Coronary artery (tissue), 2 donors: Measurements from ENCODE around the gene NUAK2.

ENCODE experiments used
- DNase-seq: peaks from one replicate; pipeline ENCODE4 v3.0.0-alpha.2; 2017; ENCODE audit warnings: low spot score
- H3K27ac ChIP-seq, 2 donors: fragments of 200-600 bp; sonication (generic); one replicate each; pipeline ENCODE4 v1.5.1; 2016 to 2019
- H3K4me3 ChIP-seq: fragments of 200-600 bp; sonication (generic); 2 replicates; pipeline ENCODE4 v1.5.1; 2016; ENCODE audit warnings: mild to moderate bottlenecking, moderate library complexity
- TF ChIP-seq, protein P1 (sequence below): fragments of 200-600 bp; sonication (generic); IDR thresholded peaks from one replicate; pipeline ENCODE4 v1.5.1; 2019; ENCODE audit warnings: antibody characterized with exemption

NUAK2 gene

GRCh38 chr1:205259324-205259832, 62.2 kb downstream of the NUAK2 start:
- no peak overlapping the region for H3K4me3 ChIP-seq
- TF ChIP-seq, protein P1, sequence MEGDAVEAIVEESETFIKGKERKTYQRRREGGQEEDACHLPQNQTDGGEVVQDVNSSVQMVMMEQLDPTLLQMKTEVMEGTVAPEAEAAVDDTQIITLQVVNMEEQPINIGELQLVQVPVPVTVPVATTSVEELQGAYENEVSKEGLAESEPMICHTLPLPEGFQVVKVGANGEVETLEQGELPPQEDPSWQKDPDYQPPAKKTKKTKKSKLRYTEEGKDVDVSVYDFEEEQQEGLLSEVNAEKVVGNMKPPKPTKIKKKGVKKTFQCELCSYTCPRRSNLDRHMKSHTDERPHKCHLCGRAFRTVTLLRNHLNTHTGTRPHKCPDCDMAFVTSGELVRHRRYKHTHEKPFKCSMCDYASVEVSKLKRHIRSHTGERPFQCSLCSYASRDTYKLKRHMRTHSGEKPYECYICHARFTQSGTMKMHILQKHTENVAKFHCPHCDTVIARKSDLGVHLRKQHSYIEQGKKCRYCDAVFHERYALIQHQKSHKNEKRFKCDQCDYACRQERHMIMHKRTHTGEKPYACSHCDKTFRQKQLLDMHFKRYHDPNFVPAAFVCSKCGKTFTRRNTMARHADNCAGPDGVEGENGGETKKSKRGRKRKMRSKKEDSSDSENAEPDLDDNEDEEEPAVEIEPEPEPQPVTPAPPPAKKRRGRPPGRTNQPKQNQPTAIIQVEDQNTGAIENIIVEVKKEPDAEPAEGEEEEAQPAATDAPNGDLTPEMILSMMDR: no peak
- no peak overlapping the region for H3K27ac ChIP-seq
- no peak for DNase-seq

DNA sequence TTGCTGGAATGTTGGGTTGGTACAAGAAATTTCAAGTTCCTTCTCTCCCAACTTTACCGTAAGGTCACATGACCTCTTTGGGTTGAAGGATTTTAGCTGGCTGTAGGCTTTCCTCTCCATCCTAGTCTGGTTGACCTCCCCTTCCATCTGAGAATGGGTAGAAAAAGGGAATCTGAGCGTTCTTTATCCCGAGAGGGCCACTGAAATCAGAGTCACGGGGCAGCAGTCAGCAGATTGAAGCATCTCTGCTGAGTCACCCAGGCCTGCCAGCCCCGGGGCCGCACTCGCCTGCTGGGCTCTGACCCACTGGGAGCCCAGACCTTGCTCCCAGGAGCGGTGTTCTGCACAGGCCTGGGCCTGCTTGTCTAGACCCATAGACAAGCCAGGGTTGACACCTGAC, 62.8 kb downstream of the NUAK2 start:
- DNase-seq: no peak
- Histone ChIP-seq H3K27ac (no peak overlapping the region), H3K4me3 (no peak overlapping the region)
- TF ChIP-seq, protein P1: no peak

- no peak for DNase-seq
- H3K4me3 ChIP-seq: no peak overlapping the region
- TF ChIP-seq, protein P1: no peak
- no peak overlapping the region for H3K27ac ChIP-seq
These were observed 63.3 kb downstream of the NUAK2 start for GRCh38 chr1:205258261-205258691.

GRCh38 chr1:205257735-205258134, 63.8 kb downstream of the NUAK2 start:
- TF ChIP-seq, protein P1: no peak
- no peak overlapping the region for H3K27ac ChIP-seq
- no peak for DNase-seq
- no peak overlapping the region for H3K4me3 ChIP-seq

- Histone ChIP-seq H3K27ac (no peak overlapping the region), H3K4me3 (no peak overlapping the region)
- no peak for DNase-seq
- TF ChIP-seq, protein P1: no peak
These were observed 64.5 kb downstream of the NUAK2 start for GRCh38 chr1:205256951-205257625.

GRCh38 chr1:205255941-205256780, 65.4 kb downstream of the NUAK2 start:
- TF ChIP-seq, protein P1: peak; percentile 93
- no peak overlapping the region for H3K4me3 ChIP-seq
- H3K27ac ChIP-seq: peak overlapping the region; percentile 27 to 36
- DNase-seq: peak; percentile 92
